Kidney (tissue), 14 donors: Measurements from ENCODE around the gene SLC45A3. TPM values are rescaled to one million over a fixed set of nuclear protein-coding genes. Genes with fewer than 3 reads are reported as not detected.

Source experiments
- DNase-seq, 5 donors: peaks; one replicate each; pipeline ENCODE4 v3.0.0-alpha.2; 2013 to 2020
- FAIRE-seq: peaks from 2 replicates; lab custom pipeline; 2012; peaks lifted over from hg19 to GRCh38; lab: Jason Lieb, UNC
- H3K27ac ChIP-seq, 2 donors: one replicate each; pipeline ENCODE4 v1.7.0; 2013; ENCODE audit warnings: low read depth in 2 of 2, low read length in 2 of 2, inconsistent platforms in 1 of 2
- H3K27me3 ChIP-seq: one replicate; pipeline ENCODE4 v1.7.1; 2013; ENCODE audit warnings: low read length, inconsistent platforms; ENCODE audit not compliant: control insufficient read depth, insufficient read depth
- H3K36me3 ChIP-seq, 3 donors: one replicate each; pipeline versions ENCODE4 v1.7.0 to v1.7.1; 2013; ENCODE audit warnings: low read length in 3 of 3, control low read depth in 1 of 3, inconsistent platforms in 1 of 3; ENCODE audit not compliant: insufficient read depth in 3 of 3, control insufficient read depth in 2 of 3
- H3K4me1 ChIP-seq, 3 donors: one replicate each; pipeline versions ENCODE4 v1.7.0 to v1.7.1; 2013; ENCODE audit warnings: low read length in 3 of 3, inconsistent platforms in 1 of 3, low read depth in 1 of 3; ENCODE audit not compliant: control insufficient read depth in 2 of 3, insufficient read depth in 2 of 3
- H3K4me3 ChIP-seq, 3 donors: one replicate each; pipeline versions ENCODE4 v1.7.0 to v1.8.1; 2013; ENCODE audit warnings: low read length in 3 of 3, control low read depth in 1 of 3, inconsistent platforms in 1 of 3
- H3K9ac ChIP-seq, 3 donors: one replicate each; pipeline versions ENCODE4 v1.7.0 to v1.7.1; 2013; ENCODE audit warnings: low read length in 3 of 3, control low read depth in 1 of 3, inconsistent platforms in 1 of 3
- H3K9me3 ChIP-seq, 3 donors: one replicate each; pipeline versions ENCODE4 v1.7.0 to v1.7.1; 2013; ENCODE audit warnings: low read length in 3 of 3, control low read depth in 1 of 3, inconsistent platforms in 1 of 3; ENCODE audit not compliant: control insufficient read depth in 2 of 3, insufficient read depth in 1 of 3
- intact Hi-C: fragments of 100-400 bp; cut with DNase I; formaldehyde crosslinking; loops from one replicate; pipeline ENCODE4 v1.11.1; 2022
- polyA plus RNA-seq: library from polyadenylated mRNA; stranded (reverse); fragments of 350-450 nt; fragmentation: Illumina TruSeq; extraction: RNeasy Lipid Tissue Mini Kit (QIAGEN cat#74804); gene quantifications from one replicate; pipeline ENCODE4 v1.2.3, GENCODE V29; 2014; ENCODE audit warnings: low read depth, low replicate concordance; ENCODE audit not compliant: insufficient read depth
- total RNA-seq: library from RNA; stranded (reverse); fragmentation: NEBNext Ultra II Directional; extraction: Animal tissue kit (Norgen Biotek cat#: 25700); gene quantifications from one replicate; pipeline ENCODE4 v1.2.1, GENCODE V29; 2021
- TF ChIP-seq, protein P1 (sequence below): IDR thresholded peaks from 3 replicates; pipeline ENCODE4 v1.5.1; 2012; ENCODE audit warnings: mild to moderate bottlenecking, moderate library complexity, borderline replicate concordance; ENCODE audit not compliant: insufficient read depth; ENCODE audit errors: extremely low read depth
- donor health status: control.
- donor health status: control.
- donor health status: control.
- donor health status: control.
- donor health status: control.
- donor health status: DM: yes; HTN: yes; CAD: no.
- donor health status: Normal renal cell carcinoma (clear cell type).

The SLC45A3 gene
- total and polyA plus RNA-seq, 2 donors from 2014 or later = 6.8 to 7.2 TPM

DNA sequence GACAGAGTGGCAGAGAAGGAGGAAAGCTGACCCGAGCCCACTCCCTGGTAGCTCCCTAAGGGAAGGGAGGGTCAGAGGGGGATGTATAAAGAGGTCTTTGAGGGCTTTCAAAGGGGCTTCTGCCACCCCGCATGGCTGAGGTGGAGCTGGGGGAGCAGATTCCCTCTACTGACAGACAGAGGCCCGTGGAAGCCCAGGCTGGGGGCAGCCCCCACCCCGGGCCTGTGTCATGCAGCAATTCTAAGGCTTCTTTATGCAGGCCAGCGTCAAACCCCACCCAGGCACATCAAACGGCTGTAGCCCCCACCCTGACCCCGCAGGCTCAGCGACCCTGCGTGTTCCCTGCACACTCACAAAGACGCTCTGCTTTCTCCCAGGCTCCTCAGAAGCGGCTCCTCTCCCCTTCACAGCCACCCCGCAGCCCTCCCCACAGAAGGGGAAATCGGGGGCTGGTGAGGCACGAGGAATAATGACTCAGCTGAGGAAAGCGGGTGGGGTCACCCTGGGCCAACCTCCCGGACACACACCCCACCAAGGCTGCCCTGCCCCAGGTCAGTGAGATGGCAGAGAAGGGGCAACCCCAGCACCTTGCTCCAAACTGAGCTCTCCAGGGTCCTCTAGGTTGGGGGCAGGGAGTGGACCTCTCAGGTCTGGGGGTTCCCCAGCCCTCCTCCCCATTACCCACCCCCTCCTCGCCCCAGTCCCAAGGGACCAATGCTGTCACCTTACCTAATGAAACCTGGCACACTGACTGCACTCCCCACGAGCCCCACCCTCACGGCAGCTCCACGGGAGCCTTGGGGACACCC, 10.8 kb downstream of the SLC45A3 start:
- Histone ChIP-seq H3K4me3 (no peak overlapping the region), H3K9me3 (no peaks in the 10 kb centered on the region), H3K36me3 (no peaks in the 10 kb centered on the region), H3K9ac (no peak overlapping the region), H3K4me1 (peaks cover 2 to 45% (median 26%) of the 10 kb centered on the region in 3 donors), H3K27me3 (no peaks in the 10 kb centered on the region), H3K27ac (no peak overlapping the region)
- FAIRE-seq (no peak), DNase-seq (no peak)
- TF ChIP-seq, protein P1, sequence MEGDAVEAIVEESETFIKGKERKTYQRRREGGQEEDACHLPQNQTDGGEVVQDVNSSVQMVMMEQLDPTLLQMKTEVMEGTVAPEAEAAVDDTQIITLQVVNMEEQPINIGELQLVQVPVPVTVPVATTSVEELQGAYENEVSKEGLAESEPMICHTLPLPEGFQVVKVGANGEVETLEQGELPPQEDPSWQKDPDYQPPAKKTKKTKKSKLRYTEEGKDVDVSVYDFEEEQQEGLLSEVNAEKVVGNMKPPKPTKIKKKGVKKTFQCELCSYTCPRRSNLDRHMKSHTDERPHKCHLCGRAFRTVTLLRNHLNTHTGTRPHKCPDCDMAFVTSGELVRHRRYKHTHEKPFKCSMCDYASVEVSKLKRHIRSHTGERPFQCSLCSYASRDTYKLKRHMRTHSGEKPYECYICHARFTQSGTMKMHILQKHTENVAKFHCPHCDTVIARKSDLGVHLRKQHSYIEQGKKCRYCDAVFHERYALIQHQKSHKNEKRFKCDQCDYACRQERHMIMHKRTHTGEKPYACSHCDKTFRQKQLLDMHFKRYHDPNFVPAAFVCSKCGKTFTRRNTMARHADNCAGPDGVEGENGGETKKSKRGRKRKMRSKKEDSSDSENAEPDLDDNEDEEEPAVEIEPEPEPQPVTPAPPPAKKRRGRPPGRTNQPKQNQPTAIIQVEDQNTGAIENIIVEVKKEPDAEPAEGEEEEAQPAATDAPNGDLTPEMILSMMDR = no peak
- intact Hi-C loops = loop anchor here (10.0 kb wide), 1 partner anchor 45 kb away; no protein-coding TSS in a partner anchor

GRCh38 chr1:205668951-205669340, 11.4 kb downstream of the SLC45A3 start:
- no peak for FAIRE-seq
- Histone ChIP-seq H3K27ac (no peak overlapping the region), H3K36me3 (no peaks in the 10 kb centered on the region), H3K27me3 (no peaks in the 10 kb centered on the region), H3K9ac (no peak overlapping the region), H3K9me3 (no peaks in the 10 kb centered on the region), H3K4me3 (no peak overlapping the region), H3K4me1 (peaks cover 2 to 49% (median 26%) of the 10 kb centered on the region in 3 donors)
- TF ChIP-seq, protein P1 = no peak
- peak in 2 of 5 donors; percentile 35 to 53 for DNase-seq
- intact Hi-C loops = loop anchor here (10.0 kb wide), 1 partner anchor 46 kb away; no protein-coding TSS in a partner anchor

DNA sequence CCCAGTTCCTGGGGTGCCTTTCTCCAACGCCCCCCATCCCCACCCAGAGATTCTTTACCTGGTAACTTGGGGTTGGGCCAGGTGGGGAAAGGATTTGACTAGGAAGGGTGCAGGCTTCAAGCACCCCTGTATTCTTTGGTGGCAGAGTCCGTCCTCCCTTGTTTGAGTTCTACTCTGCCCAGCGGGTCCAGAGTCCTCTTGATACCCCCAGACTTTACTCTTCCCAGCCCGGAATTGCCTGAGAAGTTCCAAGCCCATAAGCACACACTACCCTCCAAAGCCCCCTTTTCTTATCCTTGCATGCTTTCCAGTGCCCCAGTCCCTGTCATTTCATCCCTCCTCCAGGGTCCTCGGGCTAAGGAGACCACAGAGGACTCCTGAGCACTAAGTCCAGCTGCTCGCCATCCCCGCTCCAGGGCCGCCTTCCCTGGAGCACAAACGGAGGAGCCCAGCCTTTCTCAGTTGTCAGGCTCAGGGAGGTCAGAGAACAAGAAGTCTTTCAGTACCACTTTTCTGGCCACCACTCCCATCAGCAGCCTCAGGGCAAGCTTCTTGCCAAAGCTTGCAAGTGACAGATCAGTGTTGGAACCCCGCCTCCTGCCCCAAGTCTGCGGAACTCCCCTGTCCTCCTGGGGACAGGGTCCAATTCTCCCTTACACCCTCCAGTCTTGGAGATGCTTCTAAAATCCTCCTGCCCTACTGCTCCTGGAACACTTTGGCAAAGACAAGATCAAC, 12.2 kb downstream of the SLC45A3 start:
- TF ChIP-seq, protein P1 = no peak
- Histone ChIP-seq H3K9ac (no peak overlapping the region), H3K27me3 (no peaks in the 10 kb centered on the region), H3K4me1 (peaks cover 2 to 41% (median 19%) of the 10 kb centered on the region in 3 donors), H3K27ac (no peak overlapping the region), H3K36me3 (no peaks in the 10 kb centered on the region), H3K4me3 (no peak overlapping the region), H3K9me3 (no peaks in the 10 kb centered on the region)
- DNase-seq (peak in 1 of 5 donors; percentile 44), FAIRE-seq (no peak)
- intact Hi-C loops = loop anchor here (10.0 kb wide), 1 partner anchor 47 kb away; no protein-coding TSS in a partner anchor
